Gastroesophageal sphincter (tissue), 3 donors: ENCODE measurements around the gene GRIK1.

Experiments
- EP300 ChIP-seq: sonication (generic); formaldehyde crosslinking; IDR thresholded peaks from one replicate; pipeline ENCODE4 v1.6.1; 2017; ENCODE audit warnings: antibody characterized with exemption, mild to moderate bottlenecking
- POLR2A ChIP-seq, 2 donors: fragments of 450-650 bp; IDR thresholded peaks; one replicate each; pipeline ENCODE4 v1.6.1; 2017; ENCODE audit warnings: antibody characterized with exemption in 2 of 2, mild to moderate bottlenecking in 2 of 2, moderate library complexity in 1 of 2
- TF ChIP-seq, protein P1 (sequence below), 4 experiments: fragments of 200-600 bp in 2 of 4; fragments of 450-650 bp in 2 of 4; sonication (generic) in 1 of 4; IDR thresholded peaks; one replicate each; pipeline ENCODE4 v1.5.1; 2017 to 2019; ENCODE audit warnings: antibody characterized with exemption in 4 of 4, mild to moderate bottlenecking in 2 of 4, moderate library complexity in 2 of 4

DNA sequence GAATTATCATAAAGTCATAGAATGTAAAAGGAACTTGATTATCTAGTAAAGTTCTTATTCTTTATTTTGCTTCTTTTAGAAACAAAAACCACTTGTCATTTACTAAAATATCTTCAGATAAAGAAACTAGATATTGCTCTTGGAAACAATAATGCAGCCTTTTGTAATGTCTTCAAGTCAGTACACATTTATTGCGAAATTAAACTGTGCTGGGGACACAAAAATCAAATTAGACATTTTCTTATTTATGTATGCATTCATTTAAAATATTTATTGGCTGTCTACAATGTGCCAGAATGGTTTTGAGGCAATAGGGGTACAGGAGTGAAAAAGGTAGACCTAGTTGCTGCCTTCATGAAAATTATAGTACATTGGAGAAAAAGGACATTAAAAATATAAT, 201.1 kb downstream of the GRIK1 start:
- TF ChIP-seq, protein P1, sequence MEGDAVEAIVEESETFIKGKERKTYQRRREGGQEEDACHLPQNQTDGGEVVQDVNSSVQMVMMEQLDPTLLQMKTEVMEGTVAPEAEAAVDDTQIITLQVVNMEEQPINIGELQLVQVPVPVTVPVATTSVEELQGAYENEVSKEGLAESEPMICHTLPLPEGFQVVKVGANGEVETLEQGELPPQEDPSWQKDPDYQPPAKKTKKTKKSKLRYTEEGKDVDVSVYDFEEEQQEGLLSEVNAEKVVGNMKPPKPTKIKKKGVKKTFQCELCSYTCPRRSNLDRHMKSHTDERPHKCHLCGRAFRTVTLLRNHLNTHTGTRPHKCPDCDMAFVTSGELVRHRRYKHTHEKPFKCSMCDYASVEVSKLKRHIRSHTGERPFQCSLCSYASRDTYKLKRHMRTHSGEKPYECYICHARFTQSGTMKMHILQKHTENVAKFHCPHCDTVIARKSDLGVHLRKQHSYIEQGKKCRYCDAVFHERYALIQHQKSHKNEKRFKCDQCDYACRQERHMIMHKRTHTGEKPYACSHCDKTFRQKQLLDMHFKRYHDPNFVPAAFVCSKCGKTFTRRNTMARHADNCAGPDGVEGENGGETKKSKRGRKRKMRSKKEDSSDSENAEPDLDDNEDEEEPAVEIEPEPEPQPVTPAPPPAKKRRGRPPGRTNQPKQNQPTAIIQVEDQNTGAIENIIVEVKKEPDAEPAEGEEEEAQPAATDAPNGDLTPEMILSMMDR (IDR thresholded peaks at IDR 0.05), result no peak
- TF ChIP-seq POLR2A (IDR thresholded peaks at IDR 0.05), result no peak
- TF ChIP-seq EP300, result no peak
